HUES48 (cell line): Measurements from ENCODE around the gene C17orf107.
A peak's percentile ranks its signal among the peaks of the same experiment; 100 is the strongest.

Source experiments
- H3K27ac ChIP-seq: one replicate; pipeline ENCODE4 v1.7.0; 2013; ENCODE audit warnings: low read depth, low read length, inconsistent platforms
- H3K27me3 ChIP-seq: 2 replicates; pipeline ENCODE4 v1.6.1; 2013; ENCODE audit warnings: mild to moderate bottlenecking, low read length; ENCODE audit not compliant: control insufficient read depth, insufficient read depth
- H3K36me3 ChIP-seq: 2 replicates; pipeline ENCODE4 v1.6.1; 2013; ENCODE audit warnings: low read length; ENCODE audit not compliant: control insufficient read depth, insufficient read depth
- H3K4me1 ChIP-seq: 2 replicates; pipeline ENCODE4 v1.6.1; 2013; ENCODE audit warnings: mild to moderate bottlenecking, low read length; ENCODE audit not compliant: control insufficient read depth, insufficient read depth
- H3K4me3 ChIP-seq: 2 replicates; pipeline ENCODE4 v1.5.1; 2013; ENCODE audit warnings: mild to moderate bottlenecking, low read depth, low read length
- H3K9ac ChIP-seq: 2 replicates; pipeline ENCODE4 v1.6.1; 2013; ENCODE audit warnings: mild to moderate bottlenecking, low read depth, low read length, moderate library complexity
- H3K9me3 ChIP-seq: 2 replicates; pipeline ENCODE4 v1.6.1; 2013; ENCODE audit warnings: low read length; ENCODE audit not compliant: control insufficient read depth, insufficient read depth

Gene C17orf107

GRCh38 chr17:4945944-4946280 is 46.6 kb downstream of the C17orf107 start:
- Histone ChIP-seq H3K9me3 (no peaks in the 10 kb centered on the region), H3K4me3 (peak overlapping the region; percentile 98; the same call in 1 of the 2 replicates)

GRCh38 chr17:4946312-4946976 is 47.1 kb downstream of the C17orf107 start:
- Histone ChIP-seq H3K9ac (peak overlapping the region; percentile 80), H3K36me3 (peaks cover 51% of the 10 kb centered on the region), H3K4me3 (peak overlapping the region; percentile 98), H3K9me3 (no peaks in the 10 kb centered on the region), H3K4me1 (peaks cover 18% of the 10 kb centered on the region), H3K27me3 (no peaks in the 10 kb centered on the region), H3K27ac (peak overlapping the region; percentile 100)

More at GRCh38 chr17:4945944-4946280, 46.6 kb downstream of the C17orf107 start:
- Histone ChIP-seq H3K9ac (no peak overlapping the region), H3K4me1 (peaks cover 16% of the 10 kb centered on the region), H3K36me3 (peaks cover 51% of the 10 kb centered on the region), H3K27me3 (no peaks in the 10 kb centered on the region), H3K27ac (peak overlapping the region; percentile 76)

GRCh38 chr17:4947010-4947410 is 47.7 kb downstream of the C17orf107 start:
- H3K27ac ChIP-seq: peak overlapping the region; percentile 100
- H3K27me3 ChIP-seq: no peaks in the 10 kb centered on the region
- H3K4me1 ChIP-seq: peaks cover 22% of the 10 kb centered on the region
- H3K9ac ChIP-seq: peak overlapping the region; percentile 80
- H3K4me3 ChIP-seq: peak overlapping the region; percentile 98
- no peaks in the 10 kb centered on the region for H3K9me3 ChIP-seq
- peaks cover 49% of the 10 kb centered on the region for H3K36me3 ChIP-seq

- Histone ChIP-seq H3K36me3 (peaks cover 44% of the 10 kb centered on the region), H3K27ac (peak overlapping the region; percentile 100), H3K9ac (peak overlapping the region; percentile 97), H3K4me3 (peak overlapping the region; percentile 98), H3K9me3 (no peaks in the 10 kb centered on the region), H3K4me1 (peaks cover 22% of the 10 kb centered on the region), H3K27me3 (no peaks in the 10 kb centered on the region)
Measured at GRCh38 chr17:4947411-4948165, 48.3 kb downstream of the C17orf107 start.

- H3K4me1 ChIP-seq: peaks cover 22% of the 10 kb centered on the region
Measured at GRCh38 chr17:4948166-4948930, 49.0 kb downstream of the C17orf107 start, which contains the start of gene PFN1. Gene PFN1 (minus strand): TSS chr17:4948530. CDS start chr17:4948394, 136 bp downstream.

GRCh38 chr17:4948931-4949320 is 49.6 kb downstream of the C17orf107 start:
- peaks cover 22% of the 10 kb centered on the region for H3K4me1 ChIP-seq
- peak overlapping the region; percentile 89 for H3K9ac ChIP-seq
- H3K9me3 ChIP-seq: no peaks in the 10 kb centered on the region
- peak overlapping the region; percentile 98 for H3K4me3 ChIP-seq
- H3K27me3 ChIP-seq: no peaks in the 10 kb centered on the region
- peak overlapping the region; percentile 100 for H3K27ac ChIP-seq
- H3K36me3 ChIP-seq: peaks cover 30% of the 10 kb centered on the region

More at GRCh38 chr17:4948166-4948930, 49.0 kb downstream of the C17orf107 start, which contains the start of gene PFN1:
- H3K27ac ChIP-seq: peak within 1 kb of the TSS; percentile 100
- peaks cover 36% of the 10 kb centered on the region for H3K36me3 ChIP-seq
- peak within 1 kb of the TSS; percentile 97 for H3K9ac ChIP-seq
- no peaks in the 10 kb centered on the region for H3K27me3 ChIP-seq
- no peaks in the 10 kb centered on the region for H3K9me3 ChIP-seq
- H3K4me3 ChIP-seq: peak within 1 kb of the TSS; percentile 98

GRCh38 chr17:4949321-4950074 is 50.2 kb downstream of the C17orf107 start:
- H3K4me3 ChIP-seq: peak overlapping the region; percentile 98
- peak overlapping the region; percentile 89 for H3K9ac ChIP-seq
- H3K4me1 ChIP-seq: peaks cover 22% of the 10 kb centered on the region
- H3K27me3 ChIP-seq: no peaks in the 10 kb centered on the region
- H3K27ac ChIP-seq: peak overlapping the region; percentile 100
- H3K36me3 ChIP-seq: peaks cover 25% of the 10 kb centered on the region
- no peaks in the 10 kb centered on the region for H3K9me3 ChIP-seq

GRCh38 chr17:4950075-4950745 is 50.9 kb downstream of the C17orf107 start:
- H3K4me1 ChIP-seq: peaks cover 22% of the 10 kb centered on the region
- H3K9ac ChIP-seq: peak overlapping the region; percentile 56
- H3K4me3 ChIP-seq: peak overlapping the region; percentile 67
- H3K36me3 ChIP-seq: peaks cover 18% of the 10 kb centered on the region
- no peaks in the 10 kb centered on the region for H3K9me3 ChIP-seq
- H3K27me3 ChIP-seq: no peaks in the 10 kb centered on the region
- peak overlapping the region; percentile 100 for H3K27ac ChIP-seq

- peaks cover 22% of the 10 kb centered on the region for H3K4me1 ChIP-seq
- no peaks in the 10 kb centered on the region for H3K27me3 ChIP-seq
- peak within 1 kb of the TSS; percentile 100 for H3K27ac ChIP-seq
- peak within 1 kb of the TSS; percentile 56 for H3K9ac ChIP-seq
- H3K9me3 ChIP-seq: no peaks in the 10 kb centered on the region
- peak within 1 kb of the TSS; percentile 67 for H3K4me3 ChIP-seq
- H3K36me3 ChIP-seq: peaks cover 12% of the 10 kb centered on the region
Measured at GRCh38 chr17:4950746-4951204, 51.4 kb downstream of the C17orf107 start, which contains the start of gene ENO3. Gene ENO3 (plus strand): TSS chr17:4951119. CDS start chr17:4951830, 711 bp downstream.

- Histone ChIP-seq H3K9me3 (no peaks in the 10 kb centered on the region), H3K9ac (no peak overlapping the region), H3K4me3 (peak overlapping the region; percentile 67), H3K4me1 (peaks cover 17% of the 10 kb centered on the region), H3K36me3 (peaks cover 5% of the 10 kb centered on the region), H3K27me3 (no peaks in the 10 kb centered on the region), H3K27ac (no peak overlapping the region)
Measured at GRCh38 chr17:4951486-4951885, 52.1 kb downstream of the C17orf107 start.
